ES-I3 (cell line): ENCODE results near the gene BLOC1S3.
A peak's percentile ranks its signal among the peaks of the same experiment; 100 is the strongest.

Experiments
- H3K36me3 ChIP-seq: 2 replicates; pipeline ENCODE4 v1.6.1; 2013; ENCODE audit warnings: mild to moderate bottlenecking, low read length, control low read depth, moderate library complexity; ENCODE audit not compliant: insufficient read depth
- H3K4me1 ChIP-seq: 2 replicates; pipeline ENCODE4 v1.6.1; 2013; ENCODE audit warnings: mild to moderate bottlenecking, control low read depth, low read length; ENCODE audit not compliant: insufficient read depth
- H3K9ac ChIP-seq: 2 replicates; pipeline ENCODE4 v1.6.1; 2013; ENCODE audit warnings: low read depth, mild to moderate bottlenecking, low read length, moderate library complexity
- H3K9me3 ChIP-seq: 2 replicates; pipeline ENCODE4 v1.6.1; 2013; ENCODE audit warnings: mild to moderate bottlenecking, low read length, moderate library complexity; ENCODE audit not compliant: control insufficient read depth, insufficient read depth

BLOC1S3 gene

GRCh38 chr19:45162608-45163143, 15.9 kb upstream of the BLOC1S3 start:
- Histone ChIP-seq H3K9ac (no peak overlapping the region), H3K9me3 (no peaks in the 10 kb centered on the region), H3K4me1 (peaks cover 16% of the 10 kb centered on the region; the same call in 1 of the 2 replicates), H3K36me3 (no peaks in the 10 kb centered on the region)

DNA sequence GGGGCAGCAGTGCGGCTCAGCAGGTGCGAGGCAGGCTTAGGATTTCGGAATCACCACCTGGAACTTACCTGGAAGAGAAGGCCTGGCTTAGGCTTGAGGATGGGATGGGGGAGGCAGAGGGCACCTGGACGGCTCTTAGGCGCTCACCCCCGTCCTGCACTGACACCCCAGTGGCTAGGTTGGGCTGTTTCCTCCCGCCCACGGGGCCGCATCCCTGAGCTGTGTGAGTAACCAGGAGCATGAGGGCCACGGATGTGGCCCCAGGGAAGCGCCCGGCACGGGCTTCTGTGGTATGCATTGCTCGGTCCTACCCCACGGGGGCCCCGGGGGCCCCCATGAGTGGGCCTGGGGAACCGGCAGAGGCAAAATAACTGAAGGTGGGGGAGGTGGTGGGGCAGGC, 15.4 kb upstream of the BLOC1S3 start:
- Histone ChIP-seq H3K9me3 (no peaks in the 10 kb centered on the region), H3K4me1 (peaks cover 16% of the 10 kb centered on the region; the same call in 1 of the 2 replicates), H3K9ac (no peak overlapping the region), H3K36me3 (no peaks in the 10 kb centered on the region)

DNA sequence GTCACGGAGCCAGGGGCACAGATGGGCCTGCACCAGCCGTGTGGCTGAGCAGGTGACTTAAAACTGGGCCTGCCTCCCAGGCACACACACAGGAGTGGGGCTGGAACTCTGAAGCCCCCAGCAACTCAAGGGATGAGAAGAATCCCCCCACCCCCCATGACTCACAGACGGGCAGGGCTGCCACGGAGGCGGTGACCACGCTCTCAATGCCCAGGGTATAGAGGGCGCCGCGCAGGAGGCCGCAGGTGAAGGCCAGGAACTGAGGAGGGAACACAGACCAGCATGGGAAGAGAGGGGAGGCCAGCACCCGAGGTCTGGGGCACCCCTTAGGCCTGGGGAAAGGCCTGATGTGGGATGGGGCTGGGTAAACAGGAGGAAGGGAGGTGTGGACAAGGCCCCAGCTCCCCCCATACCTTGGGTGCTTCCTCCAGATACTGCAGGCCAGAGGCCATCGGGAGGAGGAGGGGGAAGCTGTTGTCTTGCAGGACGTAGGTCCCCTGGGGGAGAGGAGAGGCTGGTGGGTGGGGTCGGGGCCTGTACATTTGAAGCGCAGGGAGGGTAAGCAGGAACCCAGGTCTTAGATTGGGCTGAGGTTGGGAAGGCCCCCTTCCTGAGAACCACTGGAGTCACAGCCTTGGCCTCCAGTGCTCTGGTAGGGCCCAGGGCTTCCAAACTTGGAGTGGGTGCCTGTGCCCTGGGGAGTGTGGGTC, 14.7 kb upstream of the BLOC1S3 start:
- Histone ChIP-seq H3K36me3 (no peaks in the 10 kb centered on the region), H3K4me1 (peaks cover 16% of the 10 kb centered on the region; the same call in 1 of the 2 replicates), H3K9me3 (no peaks in the 10 kb centered on the region), H3K9ac (peak overlapping the region; percentile 3; the same call in 1 of the 2 replicates)

GRCh38 chr19:45164577-45165335, 13.8 kb upstream of the BLOC1S3 start:
- no peaks in the 10 kb centered on the region for H3K36me3 ChIP-seq
- H3K9me3 ChIP-seq: no peaks in the 10 kb centered on the region
- peak overlapping the region; percentile 3; the same call in 1 of the 2 replicates for H3K9ac ChIP-seq
- H3K4me1 ChIP-seq: peaks cover 16% of the 10 kb centered on the region; the same call in 1 of the 2 replicates

DNA sequence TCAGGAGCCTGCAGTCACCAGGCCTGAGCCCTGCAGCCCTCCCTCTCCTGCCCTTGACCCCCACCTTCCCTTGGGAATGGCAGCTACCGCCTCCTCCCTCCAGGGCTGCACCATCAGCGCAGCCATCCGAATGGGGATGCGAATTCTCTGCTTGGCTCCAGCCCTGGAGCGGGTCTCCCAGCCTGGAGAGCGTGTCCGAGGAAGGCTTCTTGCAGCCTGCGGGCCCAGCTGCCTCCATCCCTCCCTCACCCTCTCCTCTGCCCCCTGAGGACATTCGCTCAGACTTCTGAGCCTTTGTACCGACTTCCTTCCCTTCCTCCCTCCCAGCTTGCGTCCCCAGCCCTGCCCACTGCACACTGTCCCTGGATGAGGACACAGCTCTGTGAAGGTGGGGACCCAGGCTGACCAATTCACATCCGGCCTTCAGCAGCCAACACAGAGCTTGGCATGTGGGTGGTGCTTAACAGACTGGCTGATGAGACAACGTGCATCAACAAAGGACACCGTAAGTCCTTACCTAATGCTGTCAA, 11.8 kb upstream of the BLOC1S3 start:
- Histone ChIP-seq H3K4me1 (peaks cover 21% of the 10 kb centered on the region; the same call in 1 of the 2 replicates), H3K9me3 (no peaks in the 10 kb centered on the region), H3K36me3 (no peaks in the 10 kb centered on the region), H3K9ac (no peak overlapping the region)

GRCh38 chr19:45168767-45169351, 9.7 kb upstream of the BLOC1S3 start:
- peaks cover 21% of the 10 kb centered on the region; the same call in 1 of the 2 replicates for H3K4me1 ChIP-seq
- H3K9ac ChIP-seq: no peak overlapping the region
- H3K9me3 ChIP-seq: no peaks in the 10 kb centered on the region
- H3K36me3 ChIP-seq: no peaks in the 10 kb centered on the region

- H3K36me3 ChIP-seq: no peaks in the 10 kb centered on the region
- H3K9me3 ChIP-seq: no peaks in the 10 kb centered on the region
- H3K9ac ChIP-seq: no peak overlapping the region
- H3K4me1 ChIP-seq: peaks cover 14% of the 10 kb centered on the region; the same call in 1 of the 2 replicates
These were observed 9.0 kb upstream of the BLOC1S3 start for GRCh38 chr19:45169602-45170001.

DNA sequence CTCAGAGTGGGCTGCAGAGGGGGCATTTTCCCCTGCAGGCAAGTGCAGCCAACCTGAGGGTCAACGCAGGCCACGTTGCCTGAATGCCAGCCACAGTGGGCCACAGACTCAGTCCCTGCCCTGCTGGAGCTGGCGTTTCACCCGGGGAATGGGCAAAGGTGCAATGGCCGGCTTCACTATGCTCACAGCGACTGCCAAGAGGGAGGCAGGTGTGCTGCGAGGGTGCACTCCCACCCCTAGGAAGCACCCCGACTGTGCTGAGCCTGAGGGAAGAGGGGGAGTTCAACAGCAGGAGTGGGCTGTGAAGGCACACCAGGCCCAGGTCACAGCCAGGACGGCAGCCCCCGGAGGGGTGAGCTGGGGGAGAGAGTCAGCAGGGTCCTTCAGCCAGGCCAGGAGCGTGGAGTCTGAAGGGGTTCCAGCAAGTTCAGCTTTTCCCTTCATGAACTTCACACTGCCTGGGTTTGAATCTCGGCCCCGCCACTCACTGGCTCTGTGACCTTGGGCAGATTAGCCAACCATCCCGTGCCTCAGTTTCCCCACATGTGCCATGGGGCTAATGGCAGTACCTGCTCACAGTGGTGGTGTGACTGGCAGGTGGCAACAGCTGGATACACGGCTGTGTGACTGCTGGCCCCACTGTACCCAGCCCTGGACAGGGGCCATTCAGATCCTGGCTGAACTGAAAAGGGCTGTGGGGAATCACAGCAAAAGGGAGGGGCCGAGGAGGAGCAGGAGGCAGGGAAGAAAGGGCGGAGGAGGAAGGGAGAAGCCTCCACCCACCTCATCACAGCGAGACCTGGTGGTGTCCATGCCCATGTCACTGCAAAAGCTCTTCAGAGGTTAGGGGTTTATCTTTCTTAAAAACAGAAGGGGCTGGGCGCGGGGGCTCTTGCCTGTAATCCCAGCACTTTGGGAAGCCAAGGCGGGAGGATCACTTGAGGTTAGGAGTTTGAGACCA, 8.2 kb upstream of the BLOC1S3 start:
- H3K4me1 ChIP-seq: peaks cover 14% of the 10 kb centered on the region; the same call in 1 of the 2 replicates
- no peaks in the 10 kb centered on the region for H3K9me3 ChIP-seq
- no peak overlapping the region for H3K9ac ChIP-seq
- H3K36me3 ChIP-seq: no peaks in the 10 kb centered on the region

- no peaks in the 10 kb centered on the region for H3K9me3 ChIP-seq
- no peak overlapping the region for H3K9ac ChIP-seq
- no peaks in the 10 kb centered on the region for H3K36me3 ChIP-seq
- peaks cover 14% of the 10 kb centered on the region; the same call in 1 of the 2 replicates for H3K4me1 ChIP-seq
These were observed 7.4 kb upstream of the BLOC1S3 start for GRCh38 chr19:45171211-45171623.

DNA sequence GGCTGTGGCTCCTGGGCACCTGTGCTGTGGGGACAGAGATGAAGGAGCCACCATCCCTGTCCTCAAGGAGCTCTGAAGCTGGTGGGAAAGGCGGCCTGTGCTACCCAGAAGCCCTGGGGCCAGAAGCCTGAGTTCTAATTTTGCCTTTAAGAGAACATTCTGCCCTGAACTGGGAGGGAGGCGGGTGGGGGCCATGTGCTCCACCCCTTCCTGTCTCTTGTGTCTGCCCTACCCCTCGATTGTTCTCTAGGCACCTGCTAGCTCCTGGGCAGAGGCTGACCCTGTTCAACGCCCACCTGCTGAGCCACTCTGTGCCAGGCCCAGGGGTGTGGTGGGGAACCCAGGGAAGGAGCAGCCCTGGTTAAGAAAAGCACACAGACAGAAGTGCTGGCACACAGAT, 6.4 kb upstream of the BLOC1S3 start:
- Histone ChIP-seq H3K9me3 (no peaks in the 10 kb centered on the region), H3K9ac (no peak overlapping the region), H3K36me3 (no peaks in the 10 kb centered on the region), H3K4me1 (peaks cover 7% of the 10 kb centered on the region; the same call in 1 of the 2 replicates)

GRCh38 chr19:45172611-45173208, 5.9 kb upstream of the BLOC1S3 start:
- no peaks in the 10 kb centered on the region for H3K9me3 ChIP-seq
- peaks cover 6% of the 10 kb centered on the region; the same call in 1 of the 2 replicates for H3K4me1 ChIP-seq
- no peaks in the 10 kb centered on the region for H3K36me3 ChIP-seq
- no peak overlapping the region for H3K9ac ChIP-seq

- Histone ChIP-seq H3K4me1 (peaks cover 6% of the 10 kb centered on the region; the same call in 1 of the 2 replicates), H3K36me3 (no peaks in the 10 kb centered on the region), H3K9me3 (no peaks in the 10 kb centered on the region), H3K9ac (no peak overlapping the region)
These were observed 4.8 kb upstream of the BLOC1S3 start for GRCh38 chr19:45173816-45174215.
